Fibroblast of lung (primary cell): Measurements from ENCODE around the gene PCDH9. TPM values are rescaled to one million over a fixed set of nuclear protein-coding genes. Genes with fewer than 3 reads are reported as not detected.

ENCODE experiments used
- DNase-seq, 2 donors: peaks; one replicate each; pipeline versions ENCODE4 v3.0.0 to v3.0.0-alpha.2; 2010; ENCODE audit warnings: low read depth in 2 of 2
- H2AFZ ChIP-seq: 2 replicates; pipeline ENCODE4 v1.5.1; 2012; ENCODE audit warnings: low read length, control low read depth, inconsistent platforms
- H3K27ac ChIP-seq: 2 replicates; pipeline ENCODE4 v1.5.1; 2011; ENCODE audit warnings: low read length, control low read depth; ENCODE audit not compliant: insufficient read depth
- H3K27me3 ChIP-seq: 2 replicates; pipeline ENCODE4 v1.5.1; 2011; ENCODE audit warnings: mild to moderate bottlenecking, low read length; ENCODE audit not compliant: control insufficient read depth, insufficient read depth
- H3K36me3 ChIP-seq: 2 replicates; pipeline ENCODE4 v1.5.1; 2011; ENCODE audit warnings: low read length; ENCODE audit not compliant: control insufficient read depth, insufficient read depth
- H3K4me1 ChIP-seq: 2 replicates; pipeline ENCODE4 v1.5.1; 2011; ENCODE audit warnings: low read length; ENCODE audit not compliant: control insufficient read depth, insufficient read depth; ENCODE audit errors: extremely low read depth
- H3K4me2 ChIP-seq: 2 replicates; pipeline ENCODE4 v1.5.1; 2011; ENCODE audit warnings: low read length, control low read depth; ENCODE audit not compliant: insufficient read depth; ENCODE audit errors: extremely low read depth
- H3K4me3 ChIP-seq, 4 experiments: fragments of 200-600 bp in 1 of 4; sonication (generic) in 1 of 4; replicated peaks in 1 of 4; 2 replicates each; pipeline ENCODE4 v1.5.1; 2011 to 2016; ENCODE audit warnings: low read length in 4 of 4, low read depth in 3 of 4, mild to moderate bottlenecking in 3 of 4, control low read depth in 2 of 4, inconsistent platforms in 1 of 4, mixed read lengths in 1 of 4; ENCODE audit not compliant: insufficient read depth in 1 of 4; ENCODE audit errors: control extremely low read depth in 1 of 4
- H3K79me2 ChIP-seq: 2 replicates; pipeline ENCODE4 v1.5.1; 2012; ENCODE audit warnings: mild to moderate bottlenecking, low read length, inconsistent platforms; ENCODE audit not compliant: control insufficient read depth, insufficient read depth
- H3K9ac ChIP-seq: 2 replicates; pipeline ENCODE4 v1.5.1; 2011; ENCODE audit warnings: mild to moderate bottlenecking, low read length, control low read depth; ENCODE audit not compliant: insufficient read depth
- H3K9me3 ChIP-seq: 2 replicates; pipeline ENCODE4 v1.5.1; 2012; ENCODE audit warnings: low read depth, low read length; ENCODE audit not compliant: control insufficient read depth, insufficient read depth
- H4K20me1 ChIP-seq: 2 replicates; pipeline ENCODE4 v1.5.1; 2011; ENCODE audit warnings: low read length; ENCODE audit not compliant: control insufficient read depth, insufficient read depth; ENCODE audit errors: extremely low read depth
- CTCF ChIP-seq, 2 donors: IDR thresholded peaks in 1 of 2; conservative IDR thresholded peaks in 1 of 2; 1 replicate in 1 of 2; 2 replicates in 1 of 2; pipeline ENCODE4 v1.5.1; 2011 to 2012; ENCODE audit warnings: low read length in 2 of 2, control low read depth in 1 of 2, inconsistent platforms in 1 of 2, low read depth in 1 of 2, mild to moderate bottlenecking in 1 of 2
- EZH2 ChIP-seq: IDR thresholded peaks from 2 replicates; pipeline ENCODE4 v1.5.1; 2012; ENCODE audit warnings: low read length, control low read depth, mild to moderate bottlenecking; ENCODE audit errors: missing control alignments
- polyA plus RNA-seq, 2 donors: library from polyadenylated mRNA; depleted of rRNA in 1 of 2; stranded (reverse) in 1 of 2; unstranded in 1 of 2; fragments of >200 nt; gene quantifications; 2 replicates each; pipeline ENCODE4 v1.2.1, GENCODE V29; 2011 to 2012; ENCODE audit warnings: missing spikeins in 1 of 2
- total RNA-seq: library from RNA; depleted of rRNA; stranded (reverse); fragments of >200 nt; gene quantifications from 2 replicates; pipeline ENCODE4 v1.2.1, GENCODE V29; 2014

PCDH9 gene
- total and polyA plus RNA-seq, 2 donors (not counting 1 experiment from before 2014, with no cell fraction given): 0.50 to 0.67 TPM

- no peaks in the 10 kb centered on the region for H3K27me3 ChIP-seq
- no peaks in the 10 kb centered on the region for H4K20me1 ChIP-seq
- TF ChIP-seq CTCF (conservative IDR thresholded peaks at IDR 0.05 in 1 of 2, IDR thresholded peaks at IDR 0.05 in 1 of 2; ENCODE audit: low read depth in 1 of 2, low read length in 2 of 2) (no peak), EZH2 (no peak)
- H3K36me3 ChIP-seq: no peaks in the 10 kb centered on the region
- no peak overlapping the region for H3K9ac ChIP-seq
- H2AFZ ChIP-seq: no peak overlapping the region
- no peaks in the 10 kb centered on the region for H3K9me3 ChIP-seq
- no peaks in the 10 kb centered on the region for H3K4me1 ChIP-seq
- H3K4me3 ChIP-seq: no peak overlapping the region
- H3K79me2 ChIP-seq: no peaks in the 10 kb centered on the region
- no peak for DNase-seq
- H3K4me2 ChIP-seq: no peak overlapping the region
- no peak overlapping the region for H3K27ac ChIP-seq
Measured at GRCh38 chr13:66429156-66429555, 801.0 kb downstream of the PCDH9 start.

- Histone ChIP-seq H3K27ac (no peak overlapping the region), H3K9me3 (no peaks in the 10 kb centered on the region), H3K27me3 (no peaks in the 10 kb centered on the region), H4K20me1 (no peaks in the 10 kb centered on the region), H3K4me2 (no peak overlapping the region), H3K4me3 (no peak overlapping the region), H3K36me3 (no peaks in the 10 kb centered on the region), H3K4me1 (no peaks in the 10 kb centered on the region), H3K79me2 (no peaks in the 10 kb centered on the region), H3K9ac (no peak overlapping the region), H2AFZ (no peak overlapping the region)
- TF ChIP-seq CTCF (conservative IDR thresholded peaks at IDR 0.05 in 1 of 2, IDR thresholded peaks at IDR 0.05 in 1 of 2; ENCODE audit: low read depth in 1 of 2, low read length in 2 of 2) (no peak), EZH2 (no peak)
- no peak for DNase-seq
Measured at GRCh38 chr13:66427458-66427861, 802.7 kb downstream of the PCDH9 start.

GRCh38 chr13:66425741-66426140, 804.4 kb downstream of the PCDH9 start:
- Histone ChIP-seq H3K27me3 (no peaks in the 10 kb centered on the region), H3K9me3 (no peaks in the 10 kb centered on the region), H3K79me2 (no peaks in the 10 kb centered on the region), H3K27ac (no peak overlapping the region), H3K4me2 (no peak overlapping the region), H3K36me3 (no peaks in the 10 kb centered on the region), H3K9ac (no peak overlapping the region), H4K20me1 (no peaks in the 10 kb centered on the region), H3K4me1 (no peaks in the 10 kb centered on the region), H2AFZ (no peak overlapping the region), H3K4me3 (no peak overlapping the region)
- DNase-seq: peak; percentile 53 to 69
- no peak for TF ChIP-seq EZH2
- no peak for TF ChIP-seq CTCF (conservative IDR thresholded peaks at IDR 0.05 in 1 of 2, IDR thresholded peaks at IDR 0.05 in 1 of 2; ENCODE audit: low read depth in 1 of 2, low read length in 2 of 2)
